GM10248 (cell line): Measurements from ENCODE around the gene NDUFS5.
"Not testable (repeated sequence)": the region's sequence is repeated elsewhere in the genome, so short reads cannot be mapped to it uniquely, and the experiment has no call there.

Experiments
- CTCF ChIA-PET: fragments of 300-600 bp; sonication (Branson Sonifier 250); formaldehyde crosslinking; extraction: SDS; loops from one replicate; lab custom pipeline; 2021; ENCODE audit warnings: antibody characterized with exemption; lab: Yijun Ruan, JAX
- POLR2A ChIA-PET: fragments of 350-650 bp; sonication (Branson Sonifier 250); formaldehyde crosslinking; extraction: SDS; loops from one replicate; lab custom pipeline; 2020; ENCODE audit warnings: antibody characterized with exemption; lab: Yijun Ruan, JAX
- DNase-seq: peaks from one replicate; pipeline ENCODE4 v3.0.0; 2012; ENCODE audit errors: extremely low spot score
- TF ChIP-seq, protein P1 (sequence below): IDR thresholded peaks from 2 replicates; pipeline ENCODE4 v1.5.1; 2012; ENCODE audit warnings: mild to moderate bottlenecking, low read depth; ENCODE audit errors: extremely low read depth, missing control alignments, control extremely low read depth

Gene NDUFS5

DNA sequence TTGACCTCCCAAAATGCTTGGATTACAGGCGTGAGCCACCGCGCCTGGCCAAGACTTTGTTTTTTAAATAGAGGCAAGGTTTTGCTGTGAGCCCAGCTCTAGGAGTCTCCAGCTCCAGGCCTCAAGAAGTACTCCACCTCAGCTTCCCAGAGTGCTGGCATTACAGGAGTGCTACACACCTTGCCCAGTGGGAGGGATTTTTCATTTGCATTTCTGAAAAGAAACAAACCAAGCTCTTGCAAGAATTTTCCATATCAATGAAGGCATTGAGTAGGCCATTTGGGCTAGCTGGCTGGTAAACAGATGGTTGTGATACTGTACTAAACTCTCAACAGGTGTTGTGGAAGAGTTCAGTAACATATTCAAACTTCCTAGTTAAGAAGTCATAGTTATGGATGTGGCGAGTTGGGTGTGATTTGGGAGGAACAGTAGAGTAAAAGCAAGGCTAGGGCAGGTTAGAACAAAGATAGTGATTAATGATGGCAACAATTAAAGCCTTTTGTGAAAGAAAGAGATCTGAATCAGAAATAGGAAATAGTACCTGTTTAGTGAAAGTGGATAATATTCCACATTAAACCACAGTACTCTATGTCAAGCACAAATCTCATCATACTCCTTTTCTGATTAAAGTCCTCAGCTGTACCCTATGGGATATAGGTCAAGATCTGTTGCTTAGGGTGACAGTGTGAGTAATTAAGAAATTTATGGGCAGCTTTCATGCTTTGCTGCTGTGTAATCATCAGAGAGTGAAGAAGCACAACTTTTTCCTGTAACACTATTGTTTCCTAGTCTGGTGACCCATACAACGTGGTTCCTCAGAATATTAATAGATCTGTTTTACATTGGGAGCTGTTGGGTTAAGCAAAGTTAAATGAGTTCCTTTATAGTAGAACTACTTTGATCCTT, 24.4 kb upstream of the NDUFS5 start:
- ChIA-PET POLR2A (interaction anchor here (0.6 kb wide), 1 partner anchor 108 kb away, joined by 5 read pairs; no protein-coding TSS in a partner anchor), CTCF (interaction anchor here (1.2 kb wide), 2 partner anchors 9 to 120 kb away, joined by 3 to 6 read pairs; partner anchors contain the start of gene GJA9)
- TF ChIP-seq, protein P1, sequence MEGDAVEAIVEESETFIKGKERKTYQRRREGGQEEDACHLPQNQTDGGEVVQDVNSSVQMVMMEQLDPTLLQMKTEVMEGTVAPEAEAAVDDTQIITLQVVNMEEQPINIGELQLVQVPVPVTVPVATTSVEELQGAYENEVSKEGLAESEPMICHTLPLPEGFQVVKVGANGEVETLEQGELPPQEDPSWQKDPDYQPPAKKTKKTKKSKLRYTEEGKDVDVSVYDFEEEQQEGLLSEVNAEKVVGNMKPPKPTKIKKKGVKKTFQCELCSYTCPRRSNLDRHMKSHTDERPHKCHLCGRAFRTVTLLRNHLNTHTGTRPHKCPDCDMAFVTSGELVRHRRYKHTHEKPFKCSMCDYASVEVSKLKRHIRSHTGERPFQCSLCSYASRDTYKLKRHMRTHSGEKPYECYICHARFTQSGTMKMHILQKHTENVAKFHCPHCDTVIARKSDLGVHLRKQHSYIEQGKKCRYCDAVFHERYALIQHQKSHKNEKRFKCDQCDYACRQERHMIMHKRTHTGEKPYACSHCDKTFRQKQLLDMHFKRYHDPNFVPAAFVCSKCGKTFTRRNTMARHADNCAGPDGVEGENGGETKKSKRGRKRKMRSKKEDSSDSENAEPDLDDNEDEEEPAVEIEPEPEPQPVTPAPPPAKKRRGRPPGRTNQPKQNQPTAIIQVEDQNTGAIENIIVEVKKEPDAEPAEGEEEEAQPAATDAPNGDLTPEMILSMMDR, result no peak
- no peak for DNase-seq

DNA sequence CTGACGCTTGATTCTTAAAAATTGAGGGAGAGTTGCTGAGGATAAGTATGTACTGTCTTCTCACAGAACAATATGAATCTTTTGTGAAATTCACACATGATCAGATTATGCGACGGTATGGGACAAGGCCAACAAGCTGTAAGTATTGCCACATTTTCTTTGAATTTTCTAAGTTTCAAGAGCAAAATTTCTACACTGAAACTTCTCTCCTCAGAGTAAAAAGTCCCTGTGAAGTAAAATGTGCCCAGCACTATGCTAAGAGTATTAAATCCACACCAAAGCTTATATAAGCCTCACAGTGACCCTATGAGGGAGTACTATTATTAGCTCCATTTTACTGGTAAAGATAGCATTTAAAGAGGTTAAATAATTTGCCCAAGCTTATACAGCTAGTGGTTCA, 22.9 kb upstream of the NDUFS5 start:
- ChIA-PET CTCF (interaction anchor here (1.2 to 1.6 kb wide), 4 partner anchors 11 to 122 kb away, joined by 3 to 6 read pairs (median 4); partner anchors contain the start of genes GJA9 and NDUFS5), POLR2A (interaction anchor here (1.0 kb wide), 1 partner anchor 27 kb away, joined by 6 read pairs; no protein-coding TSS in a partner anchor)
- TF ChIP-seq, protein P1, result no peak
- no peak for DNase-seq

DNA sequence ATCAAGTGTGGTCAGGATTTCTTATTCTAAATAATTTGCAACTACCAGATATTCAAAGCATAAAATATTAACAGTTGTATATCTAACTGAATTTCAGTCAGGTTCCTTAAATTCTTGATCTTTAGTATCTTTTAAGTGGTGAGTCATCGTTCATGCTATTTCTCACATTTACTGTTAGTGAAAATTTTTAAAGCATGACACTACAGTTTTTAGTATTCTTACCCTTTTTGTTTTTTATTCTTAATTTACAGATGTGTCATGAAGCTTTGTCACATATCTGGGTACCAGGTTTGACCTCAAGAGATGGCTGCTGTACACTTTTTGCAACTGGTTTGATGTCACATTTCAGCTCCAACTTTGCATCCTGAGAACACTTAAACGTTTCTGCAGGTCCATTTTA, 22.4 kb upstream of the NDUFS5 start:
- ChIA-PET CTCF (interaction anchor here (1.4 to 1.6 kb wide), 2 partner anchors 22 to 38 kb away, joined by 3 to 5 read pairs; partner anchors contain the start of gene NDUFS5), POLR2A (interaction anchor here (1.0 kb wide), 1 partner anchor 26 kb away, joined by 6 read pairs; no protein-coding TSS in a partner anchor)
- DNase-seq, result no peak
- TF ChIP-seq, protein P1, result no peak

DNA sequence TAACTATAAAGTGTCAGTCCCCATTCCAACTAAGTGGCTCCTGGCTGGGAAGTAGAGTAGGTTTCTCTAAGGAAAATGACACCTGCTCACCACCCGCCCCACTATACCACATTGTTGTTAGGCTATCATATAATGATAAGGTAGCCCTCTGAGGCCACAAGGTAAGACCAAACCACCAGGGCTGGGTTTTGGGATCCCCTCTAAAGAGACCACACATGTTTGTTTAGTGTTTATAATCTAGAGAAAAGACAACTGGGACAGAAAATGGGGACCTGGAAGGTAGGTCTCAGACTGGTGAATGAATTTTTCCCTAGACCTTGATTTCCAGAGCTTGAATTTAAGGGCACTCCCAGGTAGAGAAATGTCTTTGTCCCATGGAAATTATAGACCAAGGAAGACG, 19.9 kb upstream of the NDUFS5 start:
- ChIA-PET CTCF (interaction anchor here (0.6 kb wide), 1 partner anchor 42 kb away, joined by 3 read pairs; no protein-coding TSS in a partner anchor), POLR2A (interaction anchor here (1.6 kb wide), 1 partner anchor 20 kb away, joined by 4 read pairs; the partner anchor contains the start of gene NDUFS5)

DNA sequence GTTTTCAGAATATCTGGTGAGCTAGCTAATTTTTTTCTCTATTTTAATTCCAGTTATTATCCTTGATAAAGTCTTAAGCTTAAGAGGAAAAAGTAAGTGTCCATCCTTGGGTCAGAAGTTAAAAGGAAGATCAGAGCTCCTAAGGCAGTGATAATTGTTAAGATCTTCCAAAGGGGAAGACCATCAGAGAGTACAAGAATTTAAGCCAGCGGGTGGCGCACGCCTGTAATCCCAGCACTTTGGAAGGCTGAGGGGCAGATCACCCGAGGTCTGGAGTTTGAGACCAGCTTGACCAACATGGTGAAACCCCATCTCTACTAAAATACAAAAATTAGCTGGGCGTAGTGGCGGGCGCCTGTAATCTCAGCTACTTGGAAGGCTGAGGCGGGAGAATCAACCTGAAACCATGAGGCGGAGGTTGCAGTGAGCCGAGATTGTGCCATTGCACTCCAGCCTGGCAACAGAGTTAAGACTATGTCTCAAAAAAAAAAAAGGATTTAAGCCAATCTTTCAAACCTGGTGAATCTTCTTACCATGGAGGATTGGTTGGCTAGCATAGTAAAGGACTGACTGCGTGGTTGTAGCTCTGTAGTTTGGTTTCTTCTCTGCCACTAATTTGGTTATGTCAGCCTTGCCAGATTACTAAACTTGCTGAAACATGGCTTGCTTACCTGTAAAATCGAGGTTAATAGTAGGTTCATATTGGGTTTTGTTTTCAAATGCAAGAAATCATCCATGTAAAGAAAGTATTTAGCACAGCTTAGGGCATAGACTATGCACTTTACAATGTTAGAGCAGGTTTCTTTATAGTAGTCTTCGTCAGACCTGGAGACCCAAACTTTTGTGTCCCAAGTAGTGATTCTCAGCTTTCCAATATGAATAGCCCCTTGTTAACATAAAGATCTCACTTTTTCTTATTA, 19.2 kb upstream of the NDUFS5 start:
- DNase-seq, result no peak
- TF ChIP-seq, protein P1, result no peak
- POLR2A ChIA-PET, result interaction anchor here (1.6 kb wide), 1 partner anchor 19 kb away, joined by 4 read pairs; the partner anchor contains the start of gene NDUFS5
- CTCF ChIA-PET, result interaction anchor here (0.6 kb wide), 1 partner anchor 42 kb away, joined by 3 read pairs; no protein-coding TSS in a partner anchor

More for the DNA sequence above, 19.9 kb upstream of the NDUFS5 start:
- DNase-seq, result no peak
- TF ChIP-seq, protein P1, result no peak

DNA sequence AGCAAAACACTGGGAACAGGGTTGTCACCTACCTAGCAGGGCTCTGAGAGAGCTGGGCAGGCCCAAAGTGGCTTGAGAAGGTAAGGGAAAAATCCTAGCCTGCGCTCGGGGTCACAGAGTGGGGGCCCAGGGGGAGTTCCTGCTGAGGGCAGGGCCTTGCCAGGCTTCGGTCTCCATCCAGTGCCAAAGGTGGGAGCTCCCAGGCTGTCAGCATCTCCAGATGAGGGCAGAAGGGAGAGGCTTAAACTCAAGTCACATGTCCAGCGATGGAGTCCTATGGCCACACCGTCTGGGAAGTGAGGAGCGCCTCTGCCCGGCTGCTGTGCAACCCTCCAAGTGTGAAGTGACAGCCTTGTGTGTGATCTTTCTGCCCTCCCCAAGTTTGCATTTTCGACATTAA, 11.2 kb upstream of the NDUFS5 start:
- POLR2A ChIA-PET, CTCF ChIA-PET, DNase-seq: not testable (repeated sequence)
